ENCODE data around the gene LHPP. TPM values are rescaled to one million over a fixed set of nuclear protein-coding genes. Genes with fewer than 3 reads are reported as not detected.

LHPP gene
- total RNA-seq, 1 donor from 2014 or later, result 12.1 TPM

DNA sequence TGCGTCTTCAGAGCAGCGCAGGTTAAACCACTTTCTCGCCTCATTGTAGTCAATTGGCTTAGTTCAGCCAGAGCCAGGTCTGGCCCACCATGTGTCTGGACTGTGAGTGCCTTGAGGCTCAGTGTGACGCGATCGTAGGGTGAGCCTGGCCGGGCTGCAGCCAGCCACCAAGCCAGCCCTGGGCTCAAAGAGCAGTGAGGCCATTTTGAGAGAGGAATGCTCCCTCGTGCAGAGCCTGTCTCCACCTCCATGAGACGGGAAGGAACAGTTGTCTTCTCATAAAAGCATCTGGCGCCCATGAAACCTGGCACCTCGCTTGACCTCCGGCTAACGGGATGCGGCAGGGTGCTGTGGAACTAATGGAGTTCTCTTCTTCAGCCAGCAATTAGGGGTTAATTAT lies 34.5 kb downstream of the LHPP start:
- TF ChIP-seq, protein P1, sequence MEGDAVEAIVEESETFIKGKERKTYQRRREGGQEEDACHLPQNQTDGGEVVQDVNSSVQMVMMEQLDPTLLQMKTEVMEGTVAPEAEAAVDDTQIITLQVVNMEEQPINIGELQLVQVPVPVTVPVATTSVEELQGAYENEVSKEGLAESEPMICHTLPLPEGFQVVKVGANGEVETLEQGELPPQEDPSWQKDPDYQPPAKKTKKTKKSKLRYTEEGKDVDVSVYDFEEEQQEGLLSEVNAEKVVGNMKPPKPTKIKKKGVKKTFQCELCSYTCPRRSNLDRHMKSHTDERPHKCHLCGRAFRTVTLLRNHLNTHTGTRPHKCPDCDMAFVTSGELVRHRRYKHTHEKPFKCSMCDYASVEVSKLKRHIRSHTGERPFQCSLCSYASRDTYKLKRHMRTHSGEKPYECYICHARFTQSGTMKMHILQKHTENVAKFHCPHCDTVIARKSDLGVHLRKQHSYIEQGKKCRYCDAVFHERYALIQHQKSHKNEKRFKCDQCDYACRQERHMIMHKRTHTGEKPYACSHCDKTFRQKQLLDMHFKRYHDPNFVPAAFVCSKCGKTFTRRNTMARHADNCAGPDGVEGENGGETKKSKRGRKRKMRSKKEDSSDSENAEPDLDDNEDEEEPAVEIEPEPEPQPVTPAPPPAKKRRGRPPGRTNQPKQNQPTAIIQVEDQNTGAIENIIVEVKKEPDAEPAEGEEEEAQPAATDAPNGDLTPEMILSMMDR (conservative IDR thresholded peaks at IDR 0.05; ENCODE audit: low read depth, low read length), result no peak
- DNase-seq (ENCODE audit: low read depth), result no peak
- no peak overlapping the region for H3K4me3 ChIP-seq (ENCODE audit: low read depth, low read length)

DNA sequence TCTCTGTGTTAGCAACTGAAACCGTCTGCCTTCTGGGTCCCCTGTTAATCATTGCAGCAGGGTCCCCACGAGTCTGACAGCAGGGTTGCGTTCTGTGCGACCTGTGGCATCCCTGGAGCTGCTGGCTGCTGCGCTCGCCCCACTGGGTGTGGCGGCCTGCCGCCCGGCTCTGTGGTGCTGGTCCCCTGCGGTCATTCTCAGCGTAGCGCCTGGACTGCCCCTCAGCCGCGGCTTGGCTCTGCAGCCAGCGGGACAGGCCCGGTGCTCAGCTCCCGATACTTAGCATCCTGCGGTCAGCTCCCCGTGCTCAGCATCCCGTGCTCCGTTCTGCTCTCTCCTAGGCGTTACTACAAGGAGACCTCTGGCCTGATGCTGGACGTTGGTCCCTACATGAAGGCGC lies 35.0 kb downstream of the LHPP start:
- no peak for DNase-seq (ENCODE audit: low read depth)
- TF ChIP-seq, protein P1 (conservative IDR thresholded peaks at IDR 0.05; ENCODE audit: low read depth, low read length), result no peak
- no peak overlapping the region for H3K4me3 ChIP-seq (ENCODE audit: low read depth, low read length)

DNA sequence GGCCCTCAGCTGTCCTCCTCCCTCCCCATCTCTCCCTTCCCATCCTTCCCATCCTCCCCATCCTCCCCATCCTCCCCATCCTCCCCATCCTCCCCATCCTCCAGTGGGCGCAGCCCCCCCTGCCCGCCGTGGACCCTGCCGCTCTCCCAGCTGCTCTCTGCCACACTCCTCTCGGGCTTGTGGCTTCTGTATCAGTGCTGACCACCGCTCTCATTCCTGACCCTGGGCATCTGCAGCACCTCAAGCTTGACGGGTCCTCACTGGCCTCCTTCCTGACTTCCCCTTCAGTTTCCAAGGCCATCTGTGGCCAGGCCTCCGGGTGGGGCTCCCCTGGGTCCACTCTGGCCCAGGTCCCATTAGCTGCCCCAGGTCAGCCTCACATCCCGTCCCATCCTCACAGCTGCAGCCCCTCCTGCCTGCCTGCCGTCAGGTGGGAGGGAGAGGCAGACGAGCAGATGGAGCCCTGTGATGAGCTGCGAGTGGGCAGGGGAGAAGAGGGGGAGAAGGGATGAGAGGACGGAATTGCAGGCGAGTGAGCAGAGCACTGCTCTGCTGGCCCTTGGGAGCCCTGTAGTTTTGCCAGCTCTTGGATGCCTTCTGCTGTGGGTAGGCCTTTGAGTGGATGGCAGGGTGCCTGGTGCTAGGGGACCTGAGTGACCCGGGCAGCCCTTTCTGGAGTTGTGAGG lies 35.7 kb downstream of the LHPP start:
- no peak for DNase-seq (ENCODE audit: low read depth)
- no peak overlapping the region for H3K4me3 ChIP-seq (ENCODE audit: low read depth, low read length)
- TF ChIP-seq, protein P1 (conservative IDR thresholded peaks at IDR 0.05; ENCODE audit: low read depth, low read length), result no peak

DNA sequence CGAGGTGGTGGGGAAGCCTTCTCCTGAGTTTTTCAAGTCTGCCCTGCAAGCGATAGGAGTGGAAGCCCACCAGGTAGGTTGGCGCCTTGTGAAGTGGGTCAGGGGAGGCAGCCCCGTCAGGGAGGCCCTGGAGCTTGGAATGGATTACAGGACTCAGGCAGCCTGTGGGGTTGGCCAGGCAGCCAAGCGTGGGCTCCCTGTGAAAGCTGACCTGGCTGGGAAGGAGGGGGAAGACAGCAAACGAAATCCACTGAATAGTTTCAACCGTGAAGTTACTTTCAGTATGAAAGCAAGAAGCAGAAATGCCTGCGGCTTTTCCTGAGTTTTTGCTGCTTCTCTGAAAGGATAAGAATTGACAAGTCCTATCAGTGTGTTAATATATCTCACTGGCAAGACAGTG lies 36.4 kb downstream of the LHPP start:
- TF ChIP-seq, protein P1 (conservative IDR thresholded peaks at IDR 0.05; ENCODE audit: low read depth, low read length), result no peak
- DNase-seq (ENCODE audit: low read depth), result peak; percentile 6

DNA sequence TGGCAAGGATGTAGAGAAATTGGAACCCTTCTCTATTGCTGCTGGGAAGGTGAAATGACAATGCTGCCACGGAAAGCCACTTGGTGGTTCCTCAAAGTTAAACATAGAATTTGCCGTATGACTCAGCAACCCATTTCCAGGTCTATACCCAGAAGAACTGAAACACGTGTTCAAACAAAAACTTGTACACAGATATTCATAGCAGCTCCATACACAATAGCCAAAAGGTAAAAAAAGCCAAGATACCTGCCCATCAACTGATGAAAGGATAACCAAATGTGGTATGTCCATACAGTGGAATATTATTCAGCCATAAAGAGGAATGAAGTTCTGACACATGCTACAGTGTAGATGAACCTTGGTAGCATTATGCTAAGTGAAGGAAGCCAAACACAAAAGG lies 39.1 kb downstream of the LHPP start:
- no peak overlapping the region for H3K4me3 ChIP-seq (ENCODE audit: low read depth, low read length)
- DNase-seq (ENCODE audit: low read depth), result no peak
- TF ChIP-seq, protein P1 (conservative IDR thresholded peaks at IDR 0.05; ENCODE audit: low read depth, low read length), result no peak

More for the DNA sequence above, 36.4 kb downstream of the LHPP start:
- no peak overlapping the region for H3K4me3 ChIP-seq (ENCODE audit: low read depth, low read length)

DNA sequence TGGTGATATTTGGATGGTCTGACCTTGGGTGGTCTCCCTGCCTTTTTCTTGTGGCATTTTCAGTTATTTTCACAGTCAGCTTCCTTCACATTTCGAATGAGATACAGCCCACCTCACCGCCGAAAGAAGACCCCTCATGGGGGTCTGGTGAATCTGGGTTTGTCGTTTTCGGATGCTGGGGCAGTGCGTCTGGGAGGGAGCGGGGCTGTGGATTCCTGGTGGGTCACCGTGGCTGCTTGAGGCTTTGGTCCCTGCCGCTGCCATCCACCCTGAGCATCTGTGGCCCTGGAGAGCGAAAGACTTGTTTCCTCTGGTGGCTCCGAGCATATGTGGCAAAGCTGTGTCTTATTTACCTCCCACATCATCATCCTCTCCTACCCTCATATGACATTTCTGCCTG lies 43.1 kb downstream of the LHPP start:
- TF ChIP-seq, protein P1 (conservative IDR thresholded peaks at IDR 0.05; ENCODE audit: low read depth, low read length), result no peak
- H3K4me3 ChIP-seq (ENCODE audit: low read depth, low read length), result no peak overlapping the region
- DNase-seq (ENCODE audit: low read depth), result no peak

DNA sequence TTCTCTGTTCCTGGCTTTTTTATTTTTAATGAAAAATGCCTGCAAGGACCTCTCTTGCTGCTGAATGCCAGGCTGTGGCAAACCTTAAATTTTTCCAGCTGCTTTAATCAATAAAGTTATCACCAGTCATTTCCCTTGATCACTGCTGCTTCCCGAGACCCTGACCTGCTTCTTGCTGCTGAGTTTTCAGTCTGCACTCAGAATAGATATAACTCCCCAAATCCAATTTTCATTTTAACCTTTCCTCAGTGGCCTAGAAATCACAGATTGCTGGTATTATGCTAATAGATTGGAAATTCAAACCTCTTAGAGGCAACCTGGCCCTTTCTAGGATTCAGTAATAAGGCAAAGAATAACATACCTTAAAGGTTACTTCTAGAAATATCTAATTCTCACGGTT lies 43.7 kb downstream of the LHPP start:
- no peak overlapping the region for H3K4me3 ChIP-seq (ENCODE audit: low read depth, low read length)
- no peak for DNase-seq (ENCODE audit: low read depth)
- TF ChIP-seq, protein P1 (conservative IDR thresholded peaks at IDR 0.05; ENCODE audit: low read depth, low read length), result no peak
